ENCODE measurements around the gene IER3IP1.
A peak's percentile ranks its signal among the peaks of the same experiment; 100 is the strongest.
"Not testable (repeated sequence)": the region's sequence is repeated elsewhere in the genome, so short reads cannot be mapped to it uniquely, and the experiment has no call there.

IER3IP1 gene

GRCh38 chr18:47175898-47176575 lies at the start of gene IER3IP1:
IER3IP1 (minus strand) TSS chr18:47176364; CDS start chr18:47176277, 87 bp downstream.
- DNase-seq = peak; percentile 87 to 95

- DNase-seq = peak; percentile 62 to 66
Observed at GRCh38 chr18:47215554-47216138, 39.5 kb upstream of the IER3IP1 start.

- no peak for DNase-seq
Observed at GRCh38 chr18:47209171-47209570, 33.0 kb upstream of the IER3IP1 start.

GRCh38 chr18:47206945-47207637 lies 30.9 kb upstream of the IER3IP1 start:
- DNase-seq = no peak

- DNase-seq = peak; percentile 36 to 49
Observed at GRCh38 chr18:47204908-47205522, 28.9 kb upstream of the IER3IP1 start.

GRCh38 chr18:47203626-47204464 lies 27.7 kb upstream of the IER3IP1 start:
- DNase-seq = no peak

GRCh38 chr18:47195961-47196360 lies 19.8 kb upstream of the IER3IP1 start:
- DNase-seq = not testable (repeated sequence)

GRCh38 chr18:47191961-47192360 lies 15.8 kb upstream of the IER3IP1 start:
- no peak for DNase-seq

- no peak for DNase-seq
Observed at GRCh38 chr18:47187721-47188120, 11.6 kb upstream of the IER3IP1 start.

GRCh38 chr18:47184419-47185050 lies 8.4 kb upstream of the IER3IP1 start:
- peak in 1 of 2 experiments; percentile 17 for DNase-seq

- not testable (repeated sequence) for DNase-seq
Observed at GRCh38 chr18:47182156-47182555, 6.0 kb upstream of the IER3IP1 start.

GRCh38 chr18:47180765-47181164 lies 4.6 kb upstream of the IER3IP1 start:
- no peak for DNase-seq

GRCh38 chr18:47179520-47179919 lies 3.4 kb upstream of the IER3IP1 start:
- no peak for DNase-seq

- no peak for DNase-seq
Observed at GRCh38 chr18:47175283-47175897, 774 bp downstream of the IER3IP1 start.

- no peak for DNase-seq
Observed at GRCh38 chr18:47174545-47175116, 1.5 kb downstream of the IER3IP1 start.

- no peak for DNase-seq
Observed at GRCh38 chr18:47172476-47172875, 3.7 kb downstream of the IER3IP1 start.

- DNase-seq = no peak
Observed at GRCh38 chr18:47168913-47169312, 7.3 kb downstream of the IER3IP1 start.

- no peak for DNase-seq
Observed at GRCh38 chr18:47168509-47168908, 7.7 kb downstream of the IER3IP1 start.

- no peak for DNase-seq
Observed at GRCh38 chr18:47166294-47166693, 9.9 kb downstream of the IER3IP1 start.

- no peak for DNase-seq
Observed at GRCh38 chr18:47163241-47163640, 12.9 kb downstream of the IER3IP1 start.

GRCh38 chr18:47160256-47160655 lies 15.9 kb downstream of the IER3IP1 start:
- no peak for DNase-seq
